Lower lobe of right lung (tissue), 2 donors: ENCODE measurements around the gene RNF186. TPM values are rescaled to one million over a fixed set of nuclear protein-coding genes. Genes with fewer than 3 reads are reported as not detected.

Source experiments
- ATAC-seq, 2 donors: fragments of 200-7000 bp; cut with Tn5 transposase; one replicate each; pipeline ENCODE4 v1.9.1; 2020 to 2022; ENCODE audit warnings: mild to moderate bottlenecking in 2 of 2, moderate library complexity in 2 of 2
- DNase-seq: peaks from one replicate; pipeline ENCODE4 v3.0.0-alpha.2; 2020
- H3K27ac ChIP-seq: fragments of 200-600 bp; one replicate; pipeline ENCODE4 v1.8.0; 2022
- H3K27me3 ChIP-seq: fragments of 200-600 bp; one replicate; pipeline ENCODE4 v1.8.0; 2022; ENCODE audit warnings: low read depth
- H3K36me3 ChIP-seq: fragments of 200-600 bp; one replicate; pipeline ENCODE4 v1.8.0; 2022; ENCODE audit warnings: mild to moderate bottlenecking
- H3K4me1 ChIP-seq: fragments of 200-600 bp; one replicate; pipeline ENCODE4 v1.8.0; 2022
- H3K4me3 ChIP-seq: fragments of 200-600 bp; one replicate; pipeline ENCODE4 v1.8.0; 2022; ENCODE audit warnings: mild to moderate bottlenecking
- H3K9me3 ChIP-seq: fragments of 200-600 bp; one replicate; pipeline ENCODE4 v1.8.0; 2022
- CTCF ChIP-seq: fragments of 200-600 bp; IDR thresholded peaks from one replicate; pipeline ENCODE4 v1.8.0; 2022; ENCODE audit warnings: antibody characterized with exemption, mild to moderate bottlenecking
- intact Hi-C: fragments of 100-400 bp; cut with DNase I; formaldehyde crosslinking; loops from one replicate; pipeline ENCODE4 v1.11.0; 2022
- total RNA-seq: library from RNA; stranded (reverse); fragmentation: NEBNext Ultra II Directional; extraction: Animal tissue kit (Norgen Biotek cat#: 25700); gene quantifications from one replicate; pipeline ENCODE4 v1.2.1, GENCODE V29; 2021
- donor health status: DM: no; HTN: yes; CAD: no; lungs with severe emphysema.

The RNF186 gene
- total RNA-seq, 1 donor from 2014 or later, result not detected

GRCh38 chr1:19813643-19813960 lies 1.5 kb downstream of the RNF186 start:
- Histone ChIP-seq H3K27ac (no peak overlapping the region), H3K9me3 (no peaks in the 10 kb centered on the region), H3K36me3 (no peaks in the 10 kb centered on the region), H3K27me3 (no peaks in the 10 kb centered on the region), H3K4me1 (no peaks in the 10 kb centered on the region), H3K4me3 (no peak overlapping the region)
- no peak for TF ChIP-seq CTCF
- intact Hi-C loops, result no loop called here
- ATAC-seq (no peak), DNase-seq (no peak)

GRCh38 chr1:19812875-19813642 lies 2.0 kb downstream of the RNF186 start:
- intact Hi-C loops, result no loop called here
- no peaks in the 10 kb centered on the region for H3K9me3 ChIP-seq
- H3K4me1 ChIP-seq, result no peaks in the 10 kb centered on the region
- no peaks in the 10 kb centered on the region for H3K27me3 ChIP-seq
- no peak for DNase-seq
- H3K36me3 ChIP-seq, result no peaks in the 10 kb centered on the region
- no peak overlapping the region for H3K27ac ChIP-seq
- ATAC-seq, result no peak
- TF ChIP-seq CTCF, result no peak
- no peak overlapping the region for H3K4me3 ChIP-seq

- peak; percentile 63 for TF ChIP-seq CTCF
- H3K27ac ChIP-seq, result no peak overlapping the region
- no peaks in the 10 kb centered on the region for H3K4me1 ChIP-seq
- H3K27me3 ChIP-seq, result no peaks in the 10 kb centered on the region
- DNase-seq, result peak; percentile 59
- ATAC-seq, result peak; percentile 60 to 65
- no peak overlapping the region for H3K4me3 ChIP-seq
- no peaks in the 10 kb centered on the region for H3K9me3 ChIP-seq
- H3K36me3 ChIP-seq, result no peaks in the 10 kb centered on the region
- intact Hi-C loops, result no loop called here
Measured at GRCh38 chr1:19811206-19811851, 3.8 kb downstream of the RNF186 start.

- H3K9me3 ChIP-seq, result no peaks in the 10 kb centered on the region
- no peaks in the 10 kb centered on the region for H3K4me1 ChIP-seq
- ATAC-seq (no peak), DNase-seq (no peak)
- no peak overlapping the region for H3K27ac ChIP-seq
- no peak for TF ChIP-seq CTCF
- H3K36me3 ChIP-seq, result no peaks in the 10 kb centered on the region
- H3K4me3 ChIP-seq, result no peak overlapping the region
- intact Hi-C loops, result no loop called here
- no peaks in the 10 kb centered on the region for H3K27me3 ChIP-seq
Measured at GRCh38 chr1:19809044-19809750, 5.9 kb downstream of the RNF186 start.

- TF ChIP-seq CTCF, result no peak
- Histone ChIP-seq H3K4me1 (no peaks in the 10 kb centered on the region), H3K9me3 (no peaks in the 10 kb centered on the region), H3K27ac (no peak overlapping the region), H3K4me3 (no peak overlapping the region), H3K36me3 (no peaks in the 10 kb centered on the region), H3K27me3 (no peaks in the 10 kb centered on the region)
- ATAC-seq (no peak), DNase-seq (no peak)
- intact Hi-C loops, result no loop called here
Measured at GRCh38 chr1:19808351-19808750, 6.7 kb downstream of the RNF186 start.
